GM12878 (cell line): ENCODE results near the gene KAZN. TPM values are rescaled to one million over a fixed set of nuclear protein-coding genes. Genes with fewer than 3 reads are reported as not detected.

Experiments
- ATAC-seq: fragments of 200-7000 bp; cut with Tn5 transposase; 3 replicates; pipeline ENCODE4 v1.9.1; 2020; ENCODE audit warnings: mild to moderate bottlenecking, moderate library complexity
- BruUV-seq: library from RNA; stranded (reverse); fragments of 400-500 nt; replicated peaks from 2 replicates; lab custom pipeline; 2021; lab: Mats Ljungman, UMichigan
- CTCF ChIA-PET: fragments of 300-600 bp; sonication (Branson Sonifier 250); formaldehyde crosslinking; extraction: SDS; loops from one replicate; lab custom pipeline; 2021; ENCODE audit warnings: inconsistent platforms; lab: Yijun Ruan, JAX
- POLR2A ChIA-PET: fragments of 350-600 bp; formaldehyde crosslinking; extraction: SDS; loops from one replicate; lab custom pipeline; 2021; ENCODE audit warnings: inconsistent platforms; lab: Charles Lee
- RAD21 ChIA-PET: fragments of 300-600 bp; sonication (Branson Sonifier 250); formaldehyde crosslinking; loops from one replicate; lab custom pipeline; 2023; ENCODE audit warnings: antibody characterized with exemption; ENCODE audit not compliant: unreplicated experiment; lab: Charles Lee
- SMC1A ChIA-PET: fragments of 300-600 bp; sonication (Branson Sonifier 250); formaldehyde crosslinking; loops from one replicate; lab custom pipeline; 2023; ENCODE audit not compliant: unreplicated experiment, uncharacterized antibody; lab: Charles Lee
- DNase-seq: peaks from one replicate; pipeline ENCODE4 v3.0.0-alpha.2; 2011; ENCODE audit warnings: low read depth, low spot score
- FAIRE-seq: peaks from 3 replicates; lab custom pipeline; 2011; peaks lifted over from hg19 to GRCh38; lab: Jason Lieb, UNC
- H2AFZ ChIP-seq: 2 replicates; pipeline ENCODE4 v1.6.0; 2011; ENCODE audit warnings: low read depth, low read length, control low read depth; ENCODE audit not compliant: control insufficient read depth
- H3K27ac ChIP-seq: 2 replicates; pipeline ENCODE4 v1.5.1; 2011; ENCODE audit warnings: control low read depth; ENCODE audit not compliant: control insufficient read depth, insufficient read depth
- H3K27me3 ChIP-seq, 2 experiments: replicated peaks in 1 of 2; 2 replicates each; pipeline versions ENCODE4 v1.6.0 to v1.6.1; 2011; ENCODE audit warnings: low read length in 1 of 2; ENCODE audit not compliant: control insufficient read depth in 2 of 2, insufficient read depth in 2 of 2
- H3K36me3 ChIP-seq, 2 experiments: 2 replicates each; pipeline ENCODE4 v1.5.1; 2011; ENCODE audit warnings: low read length in 1 of 2; ENCODE audit not compliant: control insufficient read depth in 2 of 2, insufficient read depth in 2 of 2
- H3K4me1 ChIP-seq: 2 replicates; pipeline ENCODE4 v1.6.1; 2011; ENCODE audit warnings: mild to moderate bottlenecking, low read length, moderate library complexity, mixed read lengths; ENCODE audit not compliant: control insufficient read depth, insufficient read depth
- H3K4me2 ChIP-seq: 2 replicates; pipeline ENCODE4 v1.6.0; 2011; ENCODE audit warnings: control low read depth; ENCODE audit not compliant: control insufficient read depth, insufficient read depth
- H3K4me3 ChIP-seq: fragments of 200-600 bp; sonication (generic); 2 replicates; pipeline ENCODE4 v1.5.1; 2016
- H3K79me2 ChIP-seq: 2 replicates; pipeline ENCODE4 v1.6.0; 2011; ENCODE audit warnings: low read length; ENCODE audit not compliant: control insufficient read depth, insufficient read depth
- H3K9ac ChIP-seq: 2 replicates; pipeline ENCODE4 v1.8.0; 2011; ENCODE audit warnings: low read length, control low read depth, mixed read lengths; ENCODE audit not compliant: control insufficient read depth, insufficient read depth
- H3K9me3 ChIP-seq: replicated peaks from 3 replicates; pipeline ENCODE4 v1.5.1; 2011; ENCODE audit warnings: mild to moderate bottlenecking, low read length; ENCODE audit not compliant: control insufficient read depth, insufficient read depth
- H4K20me1 ChIP-seq: 2 replicates; pipeline ENCODE4 v1.6.0; 2011; ENCODE audit not compliant: control insufficient read depth, insufficient read depth
- ATF2 ChIP-seq: IDR thresholded peaks from 2 replicates; pipeline ENCODE4 v1.6.1; 2012; ENCODE audit warnings: low read length, inconsistent platforms
- CBX5 ChIP-seq: sonication (generic); IDR thresholded peaks from 2 replicates; pipeline ENCODE4 v1.6.1; 2016; ENCODE audit warnings: low read depth, moderate library complexity, mild to moderate bottlenecking, inconsistent platforms
- CTCF ChIP-seq, 3 experiments: IDR thresholded peaks in 2 of 3; conservative IDR thresholded peaks in 1 of 3; 2 replicates each; pipeline ENCODE4 v1.5.1; 2011; ENCODE audit warnings: low read depth in 3 of 3, low read length in 3 of 3, mild to moderate bottlenecking in 3 of 3, control low read depth in 2 of 3, moderate library complexity in 2 of 3, inconsistent platforms in 1 of 3, mixed read lengths in 1 of 3; ENCODE audit not compliant: control insufficient read depth in 2 of 3, insufficient read depth in 1 of 3; ENCODE audit errors: extremely low read depth in 1 of 3
- ETV6 ChIP-seq, 2 experiments: fragments of 450-650 bp in 1 of 2; IDR thresholded peaks in 1 of 2; conservative IDR thresholded peaks in 1 of 2; 2 replicates each; pipeline ENCODE4 v1.6.1; 2014; ENCODE audit warnings: antibody characterized with exemption in 1 of 2, borderline replicate concordance in 1 of 2, low read depth in 1 of 2, mild to moderate bottlenecking in 1 of 2, moderate library complexity in 1 of 2
- EZH2 ChIP-seq: IDR thresholded peaks from 2 replicates; pipeline ENCODE4 v1.6.1; 2012; ENCODE audit warnings: low read depth, mild to moderate bottlenecking, control low read depth, inconsistent platforms, low read length, borderline replicate concordance; ENCODE audit not compliant: control insufficient read depth
- JUNB ChIP-seq: IDR thresholded peaks from 2 replicates; pipeline ENCODE4 v1.6.1; 2016; ENCODE audit warnings: antibody characterized with exemption, mild to moderate bottlenecking
- MEF2A ChIP-seq: IDR thresholded peaks from 2 replicates; pipeline ENCODE4 v1.6.1; 2011; ENCODE audit warnings: low read depth, mild to moderate bottlenecking, low read length, moderate library complexity; ENCODE audit not compliant: insufficient read depth
- NFIC ChIP-seq: IDR thresholded peaks from 2 replicates; pipeline ENCODE4 v1.6.1; 2012; ENCODE audit warnings: low read depth, mild to moderate bottlenecking, inconsistent platforms, low read length, moderate library complexity
- NR2C1 ChIP-seq: fragments of 450-650 bp; IDR thresholded peaks from 2 replicates; pipeline ENCODE4 v1.6.1; 2017; ENCODE audit warnings: antibody characterized with exemption, mild to moderate bottlenecking, moderate library complexity
- RAD51 ChIP-seq: fragments of 450-650 bp; IDR thresholded peaks from 2 replicates; pipeline ENCODE4 v1.6.1; 2016; ENCODE audit warnings: moderate library complexity, mild to moderate bottlenecking, inconsistent platforms
- RB1 ChIP-seq: fragments of 450-650 bp; formaldehyde crosslinking; IDR thresholded peaks from 2 replicates; pipeline ENCODE4 v1.6.1; 2017; ENCODE audit warnings: mild to moderate bottlenecking, borderline replicate concordance
- SIN3A ChIP-seq: IDR thresholded peaks from 2 replicates; pipeline ENCODE4 v1.6.1; 2012; ENCODE audit warnings: low read depth, low read length, improper control_type of control experiment
- SMARCA5 ChIP-seq: fragments of 450-650 bp; IDR thresholded peaks from 2 replicates; pipeline ENCODE4 v1.6.1; 2017; ENCODE audit warnings: mild to moderate bottlenecking
- SRF ChIP-seq, 2 experiments: IDR thresholded peaks; 2 replicates each; pipeline ENCODE4 v1.6.1; 2011; ENCODE audit warnings: low read depth in 2 of 2, low read length in 2 of 2, mild to moderate bottlenecking in 1 of 2, moderate library complexity in 1 of 2
- TARDBP ChIP-seq: IDR thresholded peaks from 2 replicates; pipeline ENCODE4 v1.6.1; 2016; ENCODE audit warnings: borderline replicate concordance
- ZNF274 ChIP-seq: IDR thresholded peaks from one replicate; pipeline ENCODE4 v1.8.0; 2011; ENCODE audit not compliant: insufficient read length, insufficient read depth
- ZSCAN29 ChIP-seq: fragments of 450-650 bp; IDR thresholded peaks from 2 replicates; pipeline ENCODE4 v1.6.1; 2017; ENCODE audit warnings: mild to moderate bottlenecking, moderate library complexity
- WGBS: methylation state at CpG from one replicate; pipeline ENCODE4 v1.1.6; 2016; ENCODE audit warnings: low lambda C conversion rate; ENCODE audit not compliant: insufficient replicate concordance, insufficient coverage; ENCODE audit errors: missing lambda C conversion rate; 5-methylcytosine and 5-hydroxymethylcytosine counted together
- in situ Hi-C: fragments of 300-500 bp; cut with MboI; formaldehyde crosslinking; loops from 9 replicates; pipeline ENCODE4 v1.14.3; 2018; ENCODE audit warnings: mixed read lengths
- intact Hi-C: fragments of 100-400 bp; cut with micrococcal nuclease; formaldehyde crosslinking; loops from one replicate; pipeline ENCODE4 v1.14.2; 2022; ENCODE audit not compliant: unreplicated experiment
- polyA plus RNA-seq, 11 experiments: library from polyadenylated mRNA; depleted of rRNA in 4 of 11; unstranded in 6 of 11; stranded (reverse) in 5 of 11; fragments of >200 nt; fragmentation: Nextera tagmentation in 4 of 11; fragmentation: Illumina TruSeq in 1 of 11; extraction: Ambion mirVana in 4 of 11; extraction: Trizol in 1 of 11; gene quantifications; 1 replicate in 1 of 11; 2 replicates in 10 of 11; pipeline versions ENCODE4 v1.2.1 to v1.2.3, GENCODE V29; 2011 to 2016; ENCODE audit warnings: inconsistent platforms in 2 of 11, missing spikeins in 2 of 11, low read depth in 1 of 11
- total RNA-seq, 4 experiments: library from RNA; depleted of rRNA in 3 of 4; stranded (reverse); fragments of >200 nt in 3 of 4; fragmentation: Illumina TruSeq in 1 of 4; extraction: Trizol in 1 of 4; gene quantifications; 2 replicates each; pipeline versions ENCODE4 v1.2.1 to v1.2.3, GENCODE V29; 2013 to 2021

The KAZN gene
- total and polyA plus RNA-seq, 10 of the 15 experiments (the other 5 are each of a cell fraction or from before 2014, with no cell fraction given): 0.72 to 4.0 (median 1.2) TPM

- Histone ChIP-seq H4K20me1 (no peaks in the 10 kb centered on the region), H2AFZ (no peak overlapping the region), H3K79me2 (no peaks in the 10 kb centered on the region), H3K27me3 (no peaks in the 10 kb centered on the region), H3K9ac (no peak overlapping the region), H3K4me1 (0 out of 2 replicates have a peak, but pooled peaks cover 5% of the 10 kb centered on the region), H3K4me2 (no peak overlapping the region), H3K9me3 (no peaks in the 10 kb centered on the region), H3K27ac (no peak overlapping the region), H3K4me3 (no peak overlapping the region)
- POLR2A ChIA-PET: no interaction called here
- SMC1A ChIA-PET: interaction anchor here (0.6 to 1.0 kb wide), 2 partner anchors 19 to 441 kb away, joined by 3 to 6 read pairs; no protein-coding TSS in a partner anchor
- no peak for FAIRE-seq
- intact Hi-C loops: no loop called here
- CTCF ChIA-PET: no interaction called here
- no TSS peak for BruUV-seq
- TF ChIP-seq SRF (IDR thresholded peaks at IDR 0.05; ENCODE audit: low read depth in 2 of 2, low read length in 2 of 2) (no peak), JUNB (no peak), RB1 (no peak), ZSCAN29 (no peak), CTCF (IDR thresholded peaks at IDR 0.05 in 2 of 3, conservative IDR thresholded peaks at IDR 0.05 in 1 of 3; ENCODE audit: control insufficient read depth in 2 of 3, extremely low read depth in 1 of 3, insufficient read depth in 1 of 3, low read depth in 3 of 3, low read length in 3 of 3) (no peak), ZNF274 (no peak), SIN3A (no peak), RAD51 (no peak), ETV6 (conservative IDR thresholded peaks at IDR 0.05 in 1 of 2, IDR thresholded peaks at IDR 0.05 in 1 of 2; ENCODE audit: borderline replicate concordance in 1 of 2, low read depth in 1 of 2) (no peak), CBX5 (no peak), EZH2 (no peak), NR2C1 (no peak), ATF2 (no peak), MEF2A (no peak), NFIC (no peak), SMARCA5 (no peak), TARDBP (no peak)
- TF ChIP-seq, all 136 proteins: peak for 0
- no peaks in the 10 kb centered on the region for H3K36me3 ChIP-seq
- no peak for ATAC-seq
- in situ Hi-C loops: no loop called here
- 30% methylated on average over 4 of the region's 4 CpGs for WGBS
- DNase-seq: no peak
- RAD21 ChIA-PET: no interaction called here
Observed at GRCh38 chr1:14667651-14667984, 69.1 kb downstream of the KAZN start.
